ENCODE data around the gene RIC8A. TPM values are rescaled to one million over a fixed set of nuclear protein-coding genes. Genes with fewer than 3 reads are reported as not detected.

Gene RIC8A
- polyA plus RNA-seq, 1 of the 3 experiments (the other 2 are of a cell fraction) = 115 TPM

GRCh38 chr11:259413-259812 lies 51.9 kb downstream of the RIC8A start:
- H3K9me2 ChIP-seq = no peaks in the 10 kb centered on the region
- ChIA-PET POLR2A (no interaction called here), CTCF (interaction anchor here (1.7 kb wide), 1 partner anchor 9 kb away, joined by 5 read pairs; no protein-coding TSS in a partner anchor)
- H2AFZ ChIP-seq (ENCODE audit: low read depth) = no peak overlapping the region
- H3F3A ChIP-seq (replicated peaks; ENCODE audit: insufficient read depth) = peaks cover 8% of the 10 kb centered on the region
- H3K36me3 ChIP-seq (replicated peaks in 1 of 2; ENCODE audit: control insufficient read depth in 1 of 2, insufficient read depth in 2 of 2, low read length in 1 of 2) = no peaks in the 10 kb centered on the region
- no peaks in the 10 kb centered on the region for H3K4me1 ChIP-seq (ENCODE audit: control insufficient read depth in 1 of 2, insufficient read depth in 2 of 2, low read depth in 1 of 2, low read length in 1 of 2)
- H3K4me3 ChIP-seq (ENCODE audit: low read depth in 2 of 2, low read length in 1 of 2) = no peak overlapping the region
- no peaks in the 10 kb centered on the region for H3K79me2 ChIP-seq (ENCODE audit: insufficient read depth)
- no peak overlapping the region for H3K9ac ChIP-seq
- TF ChIP-seq MXI1 (IDR thresholded peaks at IDR 0.05; ENCODE audit: low read depth, low read length) (no peak), GABPA (IDR thresholded peaks at IDR 0.05; ENCODE audit: low read depth) (no peak), ELF1 (IDR thresholded peaks at IDR 0.05) (no peak), EZH2phosphoT487 (IDR thresholded peaks at IDR 0.05; ENCODE audit: borderline replicate concordance, low read depth) (no peak), EP300 (IDR thresholded peaks at IDR 0.05; ENCODE audit: borderline replicate concordance in 1 of 2, low read depth in 1 of 2, low read length in 1 of 2) (no peak), JUND (IDR thresholded peaks at IDR 0.05) (no peak), SIN3A (IDR thresholded peaks at IDR 0.05; ENCODE audit: borderline replicate concordance, low read depth, low read length) (no peak), REST (IDR thresholded peaks at IDR 0.05; ENCODE audit: low read depth, low read length) (no peak), CTCF (IDR thresholded peaks at IDR 0.05) (no peak), SMC3 (IDR thresholded peaks at IDR 0.05; ENCODE audit: low read depth, low read length) (no peak), FOXM1 (IDR thresholded peaks at IDR 0.05; ENCODE audit: low read depth) (no peak)
- no peaks in the 10 kb centered on the region for H4K20me1 ChIP-seq (ENCODE audit: insufficient read depth)
- no peak overlapping the region for H3K27ac ChIP-seq (ENCODE audit: low read depth in 2 of 2, low read length in 1 of 2)
- WGBS (ENCODE audit: low lambda C conversion rate) = 65% methylated on average over 10 of the region's 10 CpGs
- DNase-seq = no peak
- no peaks in the 10 kb centered on the region for H3K27me3 ChIP-seq (ENCODE audit: insufficient read depth)
- no peak overlapping the region for H3K4me2 ChIP-seq
- H3K9me3 ChIP-seq = no peaks in the 10 kb centered on the region

- 24% methylated on average over 4 of the region's 4 CpGs for WGBS (ENCODE audit: low lambda C conversion rate)
- H3K4me1 ChIP-seq (ENCODE audit: control insufficient read depth in 1 of 2, insufficient read depth in 2 of 2, low read depth in 1 of 2, low read length in 1 of 2) = no peaks in the 10 kb centered on the region
- no peaks in the 10 kb centered on the region for H3K36me3 ChIP-seq (replicated peaks in 1 of 2; ENCODE audit: control insufficient read depth in 1 of 2, insufficient read depth in 2 of 2, low read length in 1 of 2)
- no peak overlapping the region for H3K9ac ChIP-seq
- no peak for DNase-seq
- no peaks in the 10 kb centered on the region for H4K20me1 ChIP-seq (ENCODE audit: insufficient read depth)
- H3K9me3 ChIP-seq = no peaks in the 10 kb centered on the region
- H3F3A ChIP-seq (replicated peaks; ENCODE audit: insufficient read depth) = peaks cover 8% of the 10 kb centered on the region
- H2AFZ ChIP-seq (ENCODE audit: low read depth) = no peak overlapping the region
- no peaks in the 10 kb centered on the region for H3K27me3 ChIP-seq (ENCODE audit: insufficient read depth)
- no peaks in the 10 kb centered on the region for H3K9me2 ChIP-seq
- ChIA-PET POLR2A (no interaction called here), CTCF (interaction anchor here (1.0 to 1.8 kb wide), 2 partner anchors 11 to 23 kb away, joined by 3 to 12 read pairs; no protein-coding TSS in a partner anchor)
- no peak overlapping the region for H3K4me3 ChIP-seq (ENCODE audit: low read depth in 2 of 2, low read length in 1 of 2)
- H3K27ac ChIP-seq (ENCODE audit: low read depth in 2 of 2, low read length in 1 of 2) = no peak overlapping the region
- H3K4me2 ChIP-seq = no peak overlapping the region
- no peaks in the 10 kb centered on the region for H3K79me2 ChIP-seq (ENCODE audit: insufficient read depth)
- no peak for TF ChIP-seq RCOR1 (IDR thresholded peaks at IDR 0.05; ENCODE audit: low read length)
- no peak for TF ChIP-seq REST (IDR thresholded peaks at IDR 0.05; ENCODE audit: low read depth, low read length)
- no peak for TF ChIP-seq GATA2 (CRISPR knock-in tag; IDR thresholded peaks at IDR 0.05)
- TF ChIP-seq CHD2 (IDR thresholded peaks at IDR 0.05; ENCODE audit: low read length, partially characterized antibody) = no peak
- TF ChIP-seq PBX3 (IDR thresholded peaks at IDR 0.05) = no peak
- TF ChIP-seq CTCF (IDR thresholded peaks at IDR 0.05) = no peak
- no peak for TF ChIP-seq ELF1 (IDR thresholded peaks at IDR 0.05)
These were observed 54.1 kb downstream of the RIC8A start for GRCh38 chr11:261624-262023.
